Activated naive CD4-positive, alpha-beta T cell treated with anti-CD3 and anti-CD28 coated beads, Interleukin-2, amount 50 U/mL, for 72 hours (primary cell): ENCODE data around the gene KRTAP20-1. TPM values are rescaled to one million over a fixed set of nuclear protein-coding genes. Genes with fewer than 3 reads are reported as not detected.

ENCODE experiments used
- ATAC-seq, 2 donors: fragments of 150-1000 bp; cut with Tn5 transposase; 2 replicates each; pipeline ENCODE4 v1.10.0; 2021; ENCODE audit warnings: mild to moderate bottlenecking in 2 of 2, moderate library complexity in 2 of 2
- DNase-seq, 2 donors: peaks; one replicate each; pipeline ENCODE4 v3.0.0; 2021 to 2022; ENCODE audit warnings: low spot score in 2 of 2
- H3K27ac Mint-ChIP-seq, 2 donors: one replicate each; pipeline ENCODE4 v1.8.0; 2022; ENCODE audit warnings: mild to moderate bottlenecking in 2 of 2, mixed read lengths in 2 of 2
- H3K36me3 Mint-ChIP-seq, 2 donors: one replicate each; pipeline ENCODE4 v1.8.0; 2022; ENCODE audit warnings: mixed read lengths in 2 of 2
- H3K9me3 Mint-ChIP-seq, 2 donors: one replicate each; pipeline ENCODE4 v1.8.0; 2022; ENCODE audit warnings: mixed read lengths in 2 of 2
- total RNA-seq, 2 donors: library from RNA; stranded (reverse); gene quantifications; one replicate each; pipeline ENCODE4 v1.2.3, GENCODE V29; 2022

The KRTAP20-1 gene, protein sequence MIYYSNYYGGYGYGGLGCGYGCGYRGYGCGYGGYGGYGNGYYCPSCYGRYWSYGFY
- total RNA-seq: not detected

DNA sequence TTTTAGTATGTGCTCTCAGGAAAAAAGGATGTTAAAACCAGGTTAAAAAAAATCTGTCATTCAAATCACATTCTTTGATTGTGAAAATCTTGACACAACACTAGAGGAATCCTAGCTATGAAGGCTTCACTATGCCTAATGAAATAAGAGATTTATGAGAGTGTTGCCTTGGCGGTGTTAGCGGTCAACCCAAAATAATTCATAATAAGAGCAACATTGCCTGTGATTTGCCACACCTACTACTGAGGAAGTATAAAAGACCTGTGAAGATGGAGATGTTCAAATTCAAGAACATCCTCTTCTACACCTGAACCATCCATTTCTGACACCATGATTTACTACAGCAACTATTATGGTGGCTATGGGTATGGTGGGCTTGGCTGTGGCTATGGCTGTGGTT, at the start of gene KRTAP20-1:
Gene KRTAP20-1 (plus strand): TSS at position 301 of the 400 bp plus-strand sequence. CDS start 30 bp downstream, at position 331.
- no peak for DNase-seq
- ATAC-seq: no peak
- Mint-ChIP-seq H3K9me3 (peaks cover under 1 to 3% of the 10 kb centered on the region in 2 donors), H3K27ac (no peak within 1 kb of the TSS), H3K36me3 (no peaks in the 10 kb centered on the region)

DNA sequence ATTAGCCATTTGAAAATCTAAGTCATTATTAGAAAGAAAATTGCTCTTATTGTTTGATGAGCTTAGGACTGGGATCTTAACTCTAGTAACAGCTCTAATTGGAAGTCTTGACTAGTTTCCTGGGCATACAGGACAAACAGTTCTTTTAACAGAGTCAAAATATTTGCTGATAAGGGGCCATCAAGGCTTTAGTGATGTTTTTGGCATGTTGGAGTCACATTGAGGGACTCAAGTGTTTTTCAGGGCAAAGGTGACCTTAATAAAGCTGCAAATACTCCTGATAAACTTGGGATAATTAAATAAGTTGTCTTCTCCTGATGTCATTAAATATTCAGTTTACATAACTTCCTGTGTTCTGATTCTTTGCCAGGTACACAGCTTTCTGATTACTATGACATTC, 48.6 kb upstream of the KRTAP20-1 start:
- no peak overlapping the region for H3K27ac Mint-ChIP-seq
- ATAC-seq: no peak
- no peak for DNase-seq

DNA sequence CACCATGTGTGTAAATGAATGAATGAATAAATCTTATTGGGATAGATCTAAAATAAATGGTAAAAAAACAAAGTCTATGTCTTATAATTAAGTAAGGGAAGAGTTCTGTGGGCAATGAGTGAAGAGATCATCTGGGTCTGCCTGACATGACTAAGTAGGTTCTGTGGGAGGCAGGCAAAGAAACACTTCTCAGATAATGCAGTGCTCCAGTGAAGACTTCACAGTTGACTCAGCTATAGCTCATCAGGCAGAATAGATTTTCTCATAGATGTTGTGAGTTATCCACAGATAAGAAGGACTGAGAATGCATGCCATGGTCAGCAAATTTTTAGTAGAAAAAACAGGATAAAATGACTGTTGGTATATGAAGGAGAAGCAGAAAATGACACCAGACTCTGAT, 38.5 kb upstream of the KRTAP20-1 start:
- H3K36me3 Mint-ChIP-seq: no peaks in the 10 kb centered on the region
- ATAC-seq (no peak), DNase-seq (no peak)
- no peak overlapping the region for H3K27ac Mint-ChIP-seq
- H3K9me3 Mint-ChIP-seq: peaks cover 0 to 4% of the 10 kb centered on the region in 2 donors

More for the DNA sequence above, 48.6 kb upstream of the KRTAP20-1 start:
- Mint-ChIP-seq H3K36me3 (no peaks in the 10 kb centered on the region), H3K9me3 (peaks cover 4 to 9% of the 10 kb centered on the region in 2 donors)

DNA sequence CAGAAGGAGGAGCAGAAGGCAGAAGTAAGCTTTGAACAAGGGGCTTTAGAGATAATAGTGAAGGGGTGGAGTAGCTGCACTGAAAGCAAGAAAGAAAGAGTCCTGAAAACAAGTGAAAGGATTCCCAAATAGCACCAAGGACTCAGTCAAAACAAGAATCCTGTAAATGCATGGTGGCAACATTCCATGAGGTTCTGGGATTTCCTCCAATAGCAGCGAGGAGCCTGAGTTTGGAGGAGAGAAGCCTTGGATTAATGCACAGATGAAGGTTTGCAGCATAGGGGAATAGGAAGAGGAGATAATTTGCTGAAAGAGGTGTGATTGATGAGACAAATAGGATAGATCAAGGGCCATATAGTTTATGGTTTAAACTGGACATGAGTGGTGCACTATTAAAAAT, 36.9 kb upstream of the KRTAP20-1 start:
- Mint-ChIP-seq H3K27ac (no peak overlapping the region), H3K9me3 (peaks cover 0 to 2% of the 10 kb centered on the region in 2 donors), H3K36me3 (no peaks in the 10 kb centered on the region)
- ATAC-seq (no peak), DNase-seq (no peak)

DNA sequence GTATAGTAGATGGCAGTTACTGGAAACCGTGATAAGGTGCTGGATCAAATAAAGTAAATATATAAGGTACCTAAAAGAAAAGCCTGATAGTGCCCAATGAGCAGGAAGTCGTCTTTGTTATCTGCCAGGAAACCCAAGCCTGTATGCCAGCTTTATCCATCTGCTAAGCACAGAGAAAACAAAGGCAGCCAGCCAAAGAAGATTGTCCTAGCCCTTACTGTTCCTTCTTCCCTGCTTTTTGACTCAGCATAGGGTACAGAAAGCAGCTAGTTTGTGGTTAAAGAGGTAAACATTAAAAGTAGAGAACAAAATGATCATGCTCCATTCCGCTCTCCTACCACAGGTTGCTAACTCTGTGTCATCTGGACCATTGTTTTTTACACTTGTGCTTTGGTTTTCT, 36.1 kb upstream of the KRTAP20-1 start:
- no peaks in the 10 kb centered on the region for H3K36me3 Mint-ChIP-seq
- DNase-seq (no peak), ATAC-seq (no peak)
- H3K9me3 Mint-ChIP-seq: peaks cover 0 to 4% of the 10 kb centered on the region in 2 donors
- H3K27ac Mint-ChIP-seq: no peak overlapping the region

DNA sequence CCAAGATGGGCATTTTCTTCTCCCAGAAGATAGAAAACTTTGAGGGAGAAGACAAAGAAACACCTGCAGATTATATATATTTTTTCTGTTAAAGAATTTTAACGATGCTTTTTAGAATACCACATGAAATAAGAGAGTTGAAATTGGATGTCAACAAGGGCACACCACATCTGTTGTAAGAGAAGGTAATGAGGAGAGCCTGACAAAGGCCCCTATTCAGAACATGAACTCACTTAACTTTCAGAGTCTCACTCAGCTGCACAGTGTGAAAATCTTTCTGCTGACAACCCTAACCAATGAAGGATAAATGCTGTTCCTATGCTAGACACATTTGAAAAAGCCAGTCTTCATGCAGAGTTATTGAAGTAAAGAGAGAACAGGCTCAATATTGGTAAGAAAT, 33.4 kb upstream of the KRTAP20-1 start:
- peaks cover 0 to 4% of the 10 kb centered on the region in 2 donors for H3K9me3 Mint-ChIP-seq
- DNase-seq: no peak
- ATAC-seq: no peak

DNA sequence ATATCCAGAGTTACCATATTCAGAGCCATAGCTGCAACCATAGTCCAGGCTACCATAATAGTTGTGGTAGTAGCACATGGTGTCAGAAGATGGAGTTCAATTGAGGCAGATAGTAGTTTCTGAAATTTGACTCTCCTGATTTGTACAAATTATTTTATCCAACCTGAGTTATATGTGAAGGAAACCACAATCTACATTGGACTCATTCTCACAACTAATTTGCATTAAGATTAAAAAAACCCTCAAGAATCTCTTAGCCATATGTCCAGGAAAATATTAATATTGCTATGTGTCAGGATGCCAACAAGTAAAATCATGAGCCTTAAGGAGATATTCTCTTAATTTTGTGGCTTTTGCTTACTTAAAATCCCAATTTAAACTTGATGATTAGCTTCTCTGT, 25.9 kb upstream of the KRTAP20-1 start, which contains the start of gene KRTAP22-2:
Gene KRTAP22-2 (minus strand): TSS at position 101 of the 400 bp plus-strand sequence.
- H3K27ac Mint-ChIP-seq: no peak within 1 kb of the TSS
- DNase-seq: no peak
- ATAC-seq: no peak

More for the DNA sequence above, 33.4 kb upstream of the KRTAP20-1 start:
- Mint-ChIP-seq H3K27ac (no peak overlapping the region), H3K36me3 (no peaks in the 10 kb centered on the region)

DNA sequence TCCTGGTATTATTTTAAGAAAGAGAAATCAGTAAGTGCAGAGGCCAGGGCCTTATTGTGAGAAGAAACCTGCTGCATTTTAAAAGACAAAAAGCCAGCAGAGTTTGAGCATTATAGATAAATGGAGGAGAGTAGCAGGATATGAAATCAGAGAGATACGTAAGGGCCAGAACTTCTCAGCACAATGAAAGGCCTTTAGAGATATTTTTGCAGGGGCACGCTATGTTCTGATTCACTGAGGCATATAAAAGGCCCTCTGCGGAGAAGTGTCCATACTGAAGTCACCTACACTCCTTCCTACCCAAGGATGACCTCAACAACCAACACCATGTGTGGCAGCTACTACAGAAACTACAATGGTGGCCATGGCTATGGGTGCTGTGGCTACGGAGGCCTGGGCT, 24.1 kb upstream of the KRTAP20-1 start, which contains the start of gene KRTAP6-3:
Gene KRTAP6-3 (plus strand): TSS at position 301 of the 400 bp plus-strand sequence. CDS start 6 bp downstream, at position 307.
- Mint-ChIP-seq H3K36me3 (no peaks in the 10 kb centered on the region), H3K27ac (no peak within 1 kb of the TSS), H3K9me3 (peaks cover 0 to 4% of the 10 kb centered on the region in 2 donors)
- DNase-seq: no peak
- no peak for ATAC-seq

More for the DNA sequence above, 25.9 kb upstream of the KRTAP20-1 start, which contains the start of gene KRTAP22-2:
- Mint-ChIP-seq H3K9me3 (no peaks in the 10 kb centered on the region), H3K36me3 (no peaks in the 10 kb centered on the region)

DNA sequence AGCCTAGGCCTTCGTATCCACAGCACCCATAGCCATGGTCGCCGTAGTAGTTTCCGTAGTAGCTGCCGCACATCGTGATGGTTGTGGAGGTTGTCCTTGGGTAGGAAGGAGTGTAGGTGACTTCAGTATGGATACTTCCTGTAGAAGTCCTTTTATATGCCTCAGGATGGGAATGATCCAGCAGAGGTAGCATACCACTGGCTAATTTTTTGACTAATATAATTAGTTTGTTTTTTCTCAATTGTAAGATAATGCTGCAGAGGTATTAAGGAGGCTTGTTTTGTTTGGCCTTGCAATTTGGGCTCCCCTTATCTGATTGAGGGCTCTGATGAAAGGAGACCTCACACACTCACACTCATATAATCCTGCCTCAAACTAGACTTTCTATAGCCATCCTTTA, 17.4 kb upstream of the KRTAP20-1 start, which contains the start of gene KRTAP6-2:
Gene KRTAP6-2 (minus strand): TSS at position 101 of the 400 bp plus-strand sequence. CDS start 28 bp downstream, at position 73.
- peaks cover 0 to 7% of the 10 kb centered on the region in 2 donors for H3K36me3 Mint-ChIP-seq
- DNase-seq (no peak), ATAC-seq (no peak)
- H3K27ac Mint-ChIP-seq: no peak within 1 kb of the TSS
- peaks cover 8 to 9% of the 10 kb centered on the region in 2 donors for H3K9me3 Mint-ChIP-seq

DNA sequence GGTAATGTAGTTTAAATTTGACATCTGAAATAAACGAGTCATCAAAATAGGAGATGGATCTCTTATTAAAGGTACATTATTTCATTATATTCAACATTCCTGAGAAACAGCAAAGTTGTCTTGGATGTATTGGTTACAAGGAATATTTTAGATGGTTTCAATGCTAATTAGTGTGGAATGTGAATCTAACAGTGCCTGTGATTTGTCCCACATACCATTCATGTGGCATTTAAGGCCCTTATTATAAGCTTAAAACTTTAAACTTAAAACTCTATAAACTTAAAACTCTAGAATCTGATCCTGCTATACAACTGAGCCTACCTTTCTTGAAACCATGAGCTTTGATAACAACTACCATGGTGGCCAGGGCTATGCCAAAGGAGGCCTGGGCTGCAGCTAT, 15.4 kb upstream of the KRTAP20-1 start, which contains the start of gene KRTAP22-1:
Gene KRTAP22-1 (plus strand): TSS at position 301 of the 400 bp plus-strand sequence.
- no peak for DNase-seq
- H3K27ac Mint-ChIP-seq: no peak within 1 kb of the TSS

DNA sequence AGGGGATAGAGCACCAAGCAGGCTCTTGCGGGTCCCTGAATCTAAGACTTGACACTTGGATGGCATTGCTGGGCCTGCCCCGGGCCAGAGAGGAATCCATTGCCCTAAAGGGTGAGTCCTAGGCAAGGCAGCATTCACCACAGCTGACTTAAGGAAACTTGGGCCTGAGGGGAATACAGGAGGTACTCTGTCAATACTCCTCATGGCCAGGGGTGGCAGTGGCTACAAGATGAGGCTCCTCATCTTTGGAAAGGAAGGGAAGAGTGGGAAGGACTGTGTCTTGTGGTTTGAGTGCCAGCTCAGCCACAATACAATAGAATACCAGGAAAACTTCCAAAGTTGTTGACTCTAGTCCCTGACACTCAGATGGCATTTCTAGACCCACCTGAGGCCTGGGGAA, 10.3 kb upstream of the KRTAP20-1 start:
- ATAC-seq (no peak), DNase-seq (no peak)
- H3K36me3 Mint-ChIP-seq: peaks cover 0 to 7% of the 10 kb centered on the region in 2 donors
- H3K27ac Mint-ChIP-seq: no peak overlapping the region
- peaks cover 8 to 17% of the 10 kb centered on the region in 2 donors for H3K9me3 Mint-ChIP-seq

More for the DNA sequence above, 15.4 kb upstream of the KRTAP20-1 start, which contains the start of gene KRTAP22-1:
- no peak for ATAC-seq
- Mint-ChIP-seq H3K36me3 (peaks cover 0 to 7% of the 10 kb centered on the region in 2 donors), H3K9me3 (peaks cover 8 to 9% of the 10 kb centered on the region in 2 donors)

DNA sequence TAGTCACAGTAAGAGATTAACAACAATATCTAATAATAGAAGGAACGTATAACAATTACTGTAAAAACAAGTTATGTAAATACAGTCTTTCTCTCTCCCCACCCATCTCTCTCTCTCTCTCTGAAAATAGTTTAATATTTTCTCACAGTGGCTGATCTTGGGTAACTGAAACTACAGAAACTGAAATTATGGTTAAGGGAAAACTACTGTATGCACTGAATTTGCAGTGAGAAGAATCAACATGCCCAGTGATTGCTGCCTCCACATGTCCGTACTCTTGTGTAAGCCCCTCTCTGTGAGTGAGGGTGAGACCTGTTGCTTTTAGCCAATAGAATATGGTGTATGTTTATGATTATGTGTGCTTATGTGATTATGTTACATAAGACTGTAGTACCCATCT, 4.1 kb upstream of the KRTAP20-1 start:
- H3K27ac Mint-ChIP-seq: no peak overlapping the region

DNA sequence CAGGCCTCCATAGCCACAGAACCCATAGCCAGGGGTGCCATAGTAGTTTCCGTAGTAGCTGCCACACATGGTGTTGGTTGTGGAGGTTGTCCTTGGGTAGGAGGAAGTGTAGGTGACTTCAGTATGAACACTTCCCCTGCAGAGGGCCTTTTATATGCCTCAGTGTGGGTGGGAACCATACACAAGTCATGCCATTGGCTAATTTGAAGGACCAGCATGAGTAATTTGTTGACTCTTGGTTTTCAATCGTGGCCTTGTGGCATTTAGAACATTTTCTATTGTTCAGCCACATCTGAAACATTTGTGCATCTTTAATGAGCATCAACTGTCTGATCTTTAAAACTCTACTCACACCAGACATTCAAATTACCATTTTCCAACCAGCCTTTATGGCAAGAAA, 2.4 kb upstream of the KRTAP20-1 start, which contains the start of gene KRTAP6-1:
Gene KRTAP6-1 (minus strand): TSS at position 95 of the 400 bp plus-strand sequence. CDS start 26 bp downstream, at position 69.
- H3K9me3 Mint-ChIP-seq: peaks cover 5 to 7% of the 10 kb centered on the region in 2 donors
- no peaks in the 10 kb centered on the region for H3K36me3 Mint-ChIP-seq
- DNase-seq (no peak), ATAC-seq (no peak)
- H3K27ac Mint-ChIP-seq: no peak within 1 kb of the TSS

More for the DNA sequence above, 4.1 kb upstream of the KRTAP20-1 start:
- no peaks in the 10 kb centered on the region for H3K36me3 Mint-ChIP-seq
- H3K9me3 Mint-ChIP-seq: peaks cover 7 to 11% of the 10 kb centered on the region in 2 donors
- DNase-seq (no peak), ATAC-seq (no peak)

DNA sequence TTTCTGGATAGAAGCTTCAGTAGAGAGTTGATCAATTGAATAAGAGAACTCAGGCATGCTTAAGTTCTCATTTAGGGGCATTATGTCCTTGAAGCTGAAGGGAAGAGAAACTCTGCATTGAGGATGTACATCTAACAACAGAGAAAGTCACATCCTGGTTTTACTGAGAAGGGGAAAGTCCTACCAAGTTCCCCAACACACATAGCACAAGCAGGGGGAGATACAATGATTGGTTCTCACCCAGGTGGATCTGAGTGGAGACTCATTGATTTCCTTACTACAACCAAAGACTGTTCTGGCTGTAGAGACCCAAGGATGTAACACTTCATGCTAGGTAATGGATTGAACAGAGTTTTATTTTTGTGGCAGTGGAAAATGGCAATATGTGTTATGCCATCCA, 1.0 kb upstream of the KRTAP20-1 start:
- DNase-seq (no peak), ATAC-seq (no peak)
- Mint-ChIP-seq H3K36me3 (no peaks in the 10 kb centered on the region), H3K9me3 (peaks cover 5 to 7% of the 10 kb centered on the region in 2 donors), H3K27ac (no peak overlapping the region)

DNA sequence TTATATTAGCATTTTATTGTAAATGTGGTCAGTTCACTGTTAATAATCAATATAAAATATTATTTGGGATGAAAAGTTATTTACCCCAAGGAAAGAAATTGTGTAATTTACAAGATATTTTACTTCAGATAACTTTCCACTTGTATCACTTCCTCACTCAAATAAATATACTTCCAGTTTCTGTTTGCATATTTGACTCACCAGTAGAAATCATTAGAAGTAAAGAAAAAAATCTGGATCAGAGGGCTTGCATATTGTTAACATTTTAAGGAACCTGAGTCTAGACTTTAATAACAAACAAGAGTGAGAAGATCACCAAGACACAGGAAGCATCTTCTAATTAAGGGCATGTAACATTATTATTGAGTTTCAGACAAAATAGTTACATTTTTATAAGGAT, 3.9 kb downstream of the KRTAP20-1 start:
- DNase-seq (no peak), ATAC-seq (no peak)
- Mint-ChIP-seq H3K27ac (no peak overlapping the region), H3K9me3 (peaks cover 0 to 3% of the 10 kb centered on the region in 2 donors), H3K36me3 (no peaks in the 10 kb centered on the region)

DNA sequence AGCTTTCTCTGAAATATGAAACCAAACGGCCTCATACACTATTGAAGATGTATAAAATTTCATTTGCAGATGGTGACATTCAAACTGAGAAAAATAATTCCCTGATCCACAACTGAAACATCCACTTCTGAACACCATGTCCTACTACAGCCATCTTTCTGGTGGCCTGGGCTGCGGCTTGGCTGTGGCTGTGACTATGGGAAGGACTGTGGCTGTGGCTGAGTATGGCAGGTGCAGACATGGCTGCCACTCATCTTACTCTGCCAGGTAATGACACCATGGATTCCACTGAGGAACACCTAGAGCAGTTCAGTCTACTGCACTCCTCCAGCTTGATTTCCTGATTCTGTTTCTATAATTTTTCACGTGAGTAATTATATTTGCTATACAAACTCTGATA, 4.3 kb downstream of the KRTAP20-1 start, which contains the start of gene KRTAP20-4:
Gene KRTAP20-4 (plus strand): TSS at position 106 of the 400 bp plus-strand sequence.
- Mint-ChIP-seq H3K36me3 (no peaks in the 10 kb centered on the region), H3K27ac (no peak within 1 kb of the TSS), H3K9me3 (peaks cover 0 to 3% of the 10 kb centered on the region in 2 donors)
- no peak for DNase-seq
- ATAC-seq: no peak

DNA sequence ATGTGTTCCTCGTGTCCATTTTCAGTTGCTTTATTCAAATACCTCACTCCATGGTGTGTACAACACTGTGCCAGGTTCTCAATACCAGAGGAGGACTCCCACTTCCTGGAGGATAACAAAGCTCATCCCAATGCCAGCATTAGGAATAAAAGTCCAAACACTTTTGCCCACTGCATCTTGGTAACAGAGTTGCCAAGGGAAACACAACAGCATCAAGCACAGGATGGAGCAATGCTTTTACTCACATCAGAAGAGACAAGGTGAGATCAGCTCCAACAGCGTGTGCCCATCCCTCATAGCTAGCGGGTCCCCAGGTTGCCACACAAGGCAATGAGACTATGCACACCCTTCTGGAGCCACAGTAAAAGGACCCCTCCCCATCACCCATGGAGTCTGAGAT, 7.1 kb downstream of the KRTAP20-1 start:
- Mint-ChIP-seq H3K9me3 (no peaks in the 10 kb centered on the region), H3K36me3 (no peaks in the 10 kb centered on the region), H3K27ac (no peak overlapping the region)
- DNase-seq (no peak), ATAC-seq (no peak)
